Measurements from ENCODE around the gene NEURL1B.

- TF ChIP-seq EHF (CRISPR knock-in tag; IDR thresholded peaks at IDR 0.05) (no peak), MAX (IDR thresholded peaks at IDR 0.05) (no peak), CTCF (IDR thresholded peaks at IDR 0.05) (no peak), FOSL2 (IDR thresholded peaks at IDR 0.05) (no peak), FOSL2 (CRISPR knock-in tag; IDR thresholded peaks at IDR 0.05) (no peak), ZNF302 (CRISPR knock-in tag; IDR thresholded peaks at IDR 0.05) (no peak), ESRRA (IDR thresholded peaks at IDR 0.05; ENCODE audit: borderline replicate concordance, low read length) (no peak)
These were observed 48.7 kb downstream of the NEURL1B start for GRCh38 chr5:172689801-172690200.

All from A549 (cell line).